ENCODE results near the gene ADGRF4. TPM values are rescaled to one million over a fixed set of nuclear protein-coding genes. Genes with fewer than 3 reads are reported as not detected.

ADGRF4 gene
- total RNA-seq, 1 donor from 2014 or later = not detected

DNA sequence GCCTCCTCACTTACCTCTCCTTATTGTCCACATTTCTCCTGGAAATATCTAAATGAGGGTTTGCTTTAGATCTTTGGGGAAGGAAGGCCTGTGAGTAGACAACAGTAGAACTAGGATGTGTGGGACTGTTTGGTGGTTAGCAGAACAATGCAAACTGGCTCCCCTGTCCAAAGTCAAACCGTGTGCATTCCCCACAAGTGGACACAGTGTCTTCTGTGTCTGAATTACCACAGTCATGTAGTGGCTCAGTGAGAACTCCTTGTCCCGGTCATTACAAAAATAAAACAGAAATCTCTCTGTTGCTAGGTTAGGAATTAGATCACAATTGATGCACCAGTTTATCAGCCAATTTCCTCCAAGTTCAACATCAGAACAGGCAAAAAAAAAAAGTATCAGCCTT is 455 bp upstream of the ADGRF4 start:
- no peaks in the 10 kb centered on the region for H3K27me3 Mint-ChIP-seq (ENCODE audit: low read depth)
- no peak overlapping the region for H3K4me3 Mint-ChIP-seq
- no peaks in the 10 kb centered on the region for H3K36me3 Mint-ChIP-seq (ENCODE audit: low read depth)
- no peak overlapping the region for H3K27ac Mint-ChIP-seq (ENCODE audit: unreplicated experiment)
- no peaks in the 10 kb centered on the region for H3K4me1 Mint-ChIP-seq
- no peaks in the 10 kb centered on the region for H3K9me3 Mint-ChIP-seq
- no peak for DNase-seq (ENCODE audit: low read depth, low spot score)
- TF ChIP-seq, protein P1, sequence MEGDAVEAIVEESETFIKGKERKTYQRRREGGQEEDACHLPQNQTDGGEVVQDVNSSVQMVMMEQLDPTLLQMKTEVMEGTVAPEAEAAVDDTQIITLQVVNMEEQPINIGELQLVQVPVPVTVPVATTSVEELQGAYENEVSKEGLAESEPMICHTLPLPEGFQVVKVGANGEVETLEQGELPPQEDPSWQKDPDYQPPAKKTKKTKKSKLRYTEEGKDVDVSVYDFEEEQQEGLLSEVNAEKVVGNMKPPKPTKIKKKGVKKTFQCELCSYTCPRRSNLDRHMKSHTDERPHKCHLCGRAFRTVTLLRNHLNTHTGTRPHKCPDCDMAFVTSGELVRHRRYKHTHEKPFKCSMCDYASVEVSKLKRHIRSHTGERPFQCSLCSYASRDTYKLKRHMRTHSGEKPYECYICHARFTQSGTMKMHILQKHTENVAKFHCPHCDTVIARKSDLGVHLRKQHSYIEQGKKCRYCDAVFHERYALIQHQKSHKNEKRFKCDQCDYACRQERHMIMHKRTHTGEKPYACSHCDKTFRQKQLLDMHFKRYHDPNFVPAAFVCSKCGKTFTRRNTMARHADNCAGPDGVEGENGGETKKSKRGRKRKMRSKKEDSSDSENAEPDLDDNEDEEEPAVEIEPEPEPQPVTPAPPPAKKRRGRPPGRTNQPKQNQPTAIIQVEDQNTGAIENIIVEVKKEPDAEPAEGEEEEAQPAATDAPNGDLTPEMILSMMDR (conservative IDR thresholded peaks at IDR 0.05) = no peak

DNA sequence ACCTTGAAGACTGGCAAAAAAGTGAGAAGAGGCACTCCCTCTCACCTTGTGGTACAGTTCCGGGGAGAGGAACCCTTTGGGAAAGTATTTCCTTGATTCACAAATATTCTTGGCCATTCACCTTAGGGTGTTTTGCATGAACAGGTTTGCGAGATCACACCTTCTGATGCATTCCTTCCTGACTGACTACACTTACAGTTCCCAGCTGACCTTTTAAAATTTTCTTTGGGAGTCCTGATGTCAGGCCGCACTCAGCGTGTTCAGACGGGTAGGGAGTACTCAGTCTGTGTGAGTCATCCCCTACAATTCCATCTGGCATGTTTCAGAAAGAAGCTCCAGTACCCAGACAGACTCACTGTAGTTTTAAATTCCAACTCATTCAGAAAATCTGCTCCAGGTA is 1.7 kb downstream of the ADGRF4 start:
- no peaks in the 10 kb centered on the region for H3K36me3 Mint-ChIP-seq (ENCODE audit: low read depth)
- H3K27ac Mint-ChIP-seq (ENCODE audit: unreplicated experiment) = no peak overlapping the region
- TF ChIP-seq, protein P1 (conservative IDR thresholded peaks at IDR 0.05) = no peak
- no peaks in the 10 kb centered on the region for H3K27me3 Mint-ChIP-seq (ENCODE audit: low read depth)
- no peaks in the 10 kb centered on the region for H3K9me3 Mint-ChIP-seq
- DNase-seq (ENCODE audit: low read depth, low spot score) = no peak
- H3K4me1 Mint-ChIP-seq = no peaks in the 10 kb centered on the region
- H3K4me3 Mint-ChIP-seq = no peak overlapping the region

DNA sequence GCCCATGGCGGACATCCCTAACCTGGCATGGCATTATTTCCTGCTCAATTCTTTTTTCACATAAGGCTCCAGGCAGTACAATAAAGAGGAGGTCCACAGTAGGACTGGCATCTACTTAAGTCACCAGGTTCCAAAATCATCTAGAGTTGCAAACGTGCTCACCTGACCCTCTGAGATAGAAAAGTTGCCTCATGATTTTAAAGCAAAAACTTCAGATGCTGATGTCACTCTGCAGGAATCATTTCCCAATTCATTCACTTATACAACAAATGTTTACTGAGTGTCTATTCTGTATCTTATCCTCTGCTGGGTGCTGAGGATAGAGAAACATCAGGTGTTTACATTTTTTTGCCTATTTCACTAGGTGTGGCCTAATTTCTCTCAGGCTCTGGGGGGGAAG is 2.2 kb downstream of the ADGRF4 start:
- no peak overlapping the region for H3K4me3 Mint-ChIP-seq
- H3K27ac Mint-ChIP-seq (ENCODE audit: unreplicated experiment) = no peak overlapping the region
- no peaks in the 10 kb centered on the region for H3K9me3 Mint-ChIP-seq
- H3K27me3 Mint-ChIP-seq (ENCODE audit: low read depth) = no peaks in the 10 kb centered on the region
- TF ChIP-seq, protein P1 (conservative IDR thresholded peaks at IDR 0.05) = no peak
- DNase-seq (ENCODE audit: low read depth, low spot score) = no peak
- no peaks in the 10 kb centered on the region for H3K36me3 Mint-ChIP-seq (ENCODE audit: low read depth)
- no peaks in the 10 kb centered on the region for H3K4me1 Mint-ChIP-seq

DNA sequence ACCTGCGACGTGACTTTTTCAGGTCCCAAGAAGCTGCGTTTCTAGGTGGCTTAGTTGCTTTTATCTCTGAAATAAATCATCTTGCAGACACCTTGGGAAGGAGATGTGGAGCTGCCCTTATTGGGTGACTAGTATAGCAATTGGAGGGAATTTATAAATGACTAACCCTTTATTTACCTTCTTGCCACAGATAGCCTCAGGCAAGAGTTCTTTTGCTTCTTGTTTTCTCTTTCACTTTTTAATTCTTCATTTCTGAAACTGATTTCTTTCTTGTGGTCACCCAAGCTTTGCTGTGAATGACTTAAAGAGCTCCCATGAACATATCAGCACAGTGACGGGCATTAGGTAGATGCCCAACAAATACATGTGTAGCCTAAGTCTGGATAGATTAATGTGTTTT is 3.0 kb downstream of the ADGRF4 start:
- H3K4me1 Mint-ChIP-seq = no peaks in the 10 kb centered on the region

DNA sequence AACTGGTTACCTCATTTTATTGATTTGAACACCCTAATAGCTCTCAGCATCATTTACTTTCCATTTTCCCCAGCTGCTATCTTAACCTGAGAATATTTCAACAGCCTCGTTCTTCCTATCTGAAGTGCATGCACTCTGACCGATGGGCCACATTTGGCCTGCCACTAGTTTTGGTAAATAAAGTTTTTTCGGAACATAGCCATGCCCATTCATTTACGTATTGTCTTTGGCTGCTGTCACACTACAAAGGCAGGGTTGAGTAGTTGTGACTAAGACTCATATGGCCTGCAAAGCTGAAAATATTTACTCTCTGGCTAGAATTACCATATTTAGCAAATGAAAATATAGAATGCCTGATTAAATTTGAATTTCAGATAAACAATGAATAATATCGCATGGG is 10.8 kb downstream of the ADGRF4 start:
- DNase-seq (ENCODE audit: low read depth, low spot score) = no peak
- no peak overlapping the region for H3K4me3 Mint-ChIP-seq
- H3K27ac Mint-ChIP-seq (ENCODE audit: unreplicated experiment) = no peak overlapping the region
- no peaks in the 10 kb centered on the region for H3K36me3 Mint-ChIP-seq (ENCODE audit: low read depth)
- H3K4me1 Mint-ChIP-seq = no peaks in the 10 kb centered on the region
- no peaks in the 10 kb centered on the region for H3K9me3 Mint-ChIP-seq
- peaks cover 3% of the 10 kb centered on the region for H3K27me3 Mint-ChIP-seq (ENCODE audit: low read depth)
- TF ChIP-seq, protein P1 (conservative IDR thresholded peaks at IDR 0.05) = no peak

More for the DNA sequence above, 3.0 kb downstream of the ADGRF4 start:
- TF ChIP-seq, protein P1 (conservative IDR thresholded peaks at IDR 0.05) = no peak
- Mint-ChIP-seq H3K27ac (ENCODE audit: unreplicated experiment) (no peak overlapping the region), H3K4me3 (no peak overlapping the region), H3K27me3 (ENCODE audit: low read depth) (no peaks in the 10 kb centered on the region), H3K36me3 (ENCODE audit: low read depth) (no peaks in the 10 kb centered on the region), H3K9me3 (no peaks in the 10 kb centered on the region)
- no peak for DNase-seq (ENCODE audit: low read depth, low spot score)

DNA sequence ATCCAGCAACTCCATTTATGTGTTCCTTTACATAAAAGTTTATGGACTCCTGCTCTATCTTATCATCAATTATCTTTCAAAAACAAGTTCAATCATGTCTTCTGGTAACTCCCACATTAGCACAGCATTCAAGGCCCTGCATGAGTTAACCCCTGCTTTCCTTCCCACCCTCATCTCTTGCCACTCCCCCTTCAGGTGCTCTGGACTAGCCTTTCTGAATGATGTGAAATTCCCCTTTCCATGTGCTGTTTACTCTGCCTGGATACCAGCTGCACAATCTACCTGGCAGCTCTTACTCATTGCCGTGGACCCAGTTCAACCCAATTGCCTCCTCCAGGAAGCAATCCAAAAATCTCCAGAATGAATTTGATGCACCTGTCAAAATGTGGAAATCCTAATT is 11.9 kb downstream of the ADGRF4 start:
- H3K4me1 Mint-ChIP-seq = no peaks in the 10 kb centered on the region
- TF ChIP-seq, protein P1 (conservative IDR thresholded peaks at IDR 0.05) = no peak
- H3K27ac Mint-ChIP-seq (ENCODE audit: unreplicated experiment) = no peak overlapping the region
- no peaks in the 10 kb centered on the region for H3K36me3 Mint-ChIP-seq (ENCODE audit: low read depth)
- no peaks in the 10 kb centered on the region for H3K9me3 Mint-ChIP-seq
- H3K4me3 Mint-ChIP-seq = no peak overlapping the region
- no peak for DNase-seq (ENCODE audit: low read depth, low spot score)
- peaks cover 3% of the 10 kb centered on the region for H3K27me3 Mint-ChIP-seq (ENCODE audit: low read depth)

All from neural crest cell (in vitro differentiated cells).